Fibroblast of mammary gland (primary cell): Measurements from ENCODE around the gene RAB11FIP5.

ENCODE experiments used
- DNase-seq: peaks from one replicate; pipeline ENCODE4 v3.0.0-alpha.2; 2010; ENCODE audit warnings: low read depth
- H3K4me3 ChIP-seq: 2 replicates; pipeline ENCODE4 v1.5.1; 2011; ENCODE audit warnings: low read depth, mild to moderate bottlenecking, low read length, moderate library complexity; ENCODE audit not compliant: control insufficient read depth
- CTCF ChIP-seq: conservative IDR thresholded peaks from 2 replicates; pipeline ENCODE4 v1.5.1; 2011; ENCODE audit warnings: low read depth, low read length, inconsistent platforms; ENCODE audit not compliant: control insufficient read depth, insufficient read depth

The RAB11FIP5 gene

GRCh38 chr2:73110168-73111072 is 2.3 kb downstream of the RAB11FIP5 start:
- peak overlapping the region; percentile 83 for H3K4me3 ChIP-seq
- peak; percentile 62 for DNase-seq
- no peak for TF ChIP-seq CTCF

DNA sequence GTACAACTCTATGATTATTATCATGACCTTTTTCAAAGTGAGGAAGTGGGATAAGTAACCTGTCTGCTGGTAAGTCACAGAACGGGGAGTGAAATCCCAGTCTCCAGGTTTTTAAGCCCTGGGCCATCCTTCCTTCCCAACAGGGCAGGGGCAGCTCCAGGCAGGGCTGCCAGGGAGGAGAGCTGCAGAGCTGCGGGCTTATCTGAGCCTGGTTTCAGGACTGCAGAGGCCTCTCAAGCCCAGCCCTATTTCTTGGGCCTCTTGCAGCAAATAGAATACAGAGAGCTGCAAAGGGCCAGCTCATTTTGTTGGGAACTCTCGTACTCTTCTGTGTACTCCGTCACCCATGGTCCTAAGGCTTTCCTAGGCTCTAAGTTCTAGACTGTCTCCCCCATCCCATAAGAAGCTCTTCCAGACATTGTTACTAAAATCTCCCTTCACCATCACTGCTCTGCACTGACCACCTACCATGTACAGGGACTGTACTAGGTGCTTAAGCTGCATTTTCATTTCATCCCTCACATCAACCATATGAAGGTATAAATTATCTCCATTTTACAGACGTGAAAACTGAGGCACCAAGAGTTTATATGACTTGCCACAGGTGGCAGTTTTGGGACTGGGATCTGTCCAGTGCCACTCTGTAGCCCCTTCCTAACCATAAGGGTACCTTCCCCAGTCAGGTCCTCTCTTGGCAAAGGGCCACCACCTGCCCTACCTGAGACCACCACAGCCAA is 3.1 kb downstream of the RAB11FIP5 start:
- no peak overlapping the region for H3K4me3 ChIP-seq
- DNase-seq, result no peak
- TF ChIP-seq CTCF, result no peak

DNA sequence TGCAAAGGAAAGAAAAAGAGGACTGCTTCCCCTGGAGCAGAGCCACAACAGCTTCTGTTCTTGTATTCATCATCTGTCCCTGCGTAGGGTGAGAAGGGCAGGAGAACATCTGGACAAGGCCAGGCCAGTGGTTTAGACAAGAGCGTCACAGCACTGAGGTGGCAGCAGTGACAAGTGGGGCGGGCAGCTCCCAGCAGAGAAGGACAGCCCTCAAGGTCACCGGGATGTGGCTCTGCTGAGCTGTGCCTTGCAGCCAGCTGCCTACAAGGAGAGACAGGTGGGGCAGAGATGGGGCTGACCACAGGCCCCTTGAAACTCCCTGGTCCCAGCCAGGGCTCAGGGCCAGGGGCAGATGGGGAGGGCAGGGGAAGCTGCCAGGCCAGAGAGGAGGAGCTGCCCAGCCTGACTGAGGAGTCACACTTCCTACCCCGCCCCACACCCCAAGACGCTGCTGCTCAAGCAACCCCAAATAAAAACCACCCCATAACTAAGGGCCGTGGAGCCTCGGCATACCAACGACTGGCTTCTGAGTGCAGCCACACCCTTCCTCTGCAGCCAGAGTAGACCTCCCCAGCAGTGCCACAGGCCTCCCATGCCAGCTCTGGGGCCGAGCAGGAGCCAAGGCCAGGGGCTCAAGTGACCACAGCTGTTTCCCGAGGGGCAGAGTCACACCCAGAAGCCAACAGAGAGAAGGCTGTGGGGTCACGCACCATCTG is 5.4 kb downstream of the RAB11FIP5 start:
- DNase-seq, result peak; percentile 62
- TF ChIP-seq CTCF, result no peak
- no peak overlapping the region for H3K4me3 ChIP-seq

DNA sequence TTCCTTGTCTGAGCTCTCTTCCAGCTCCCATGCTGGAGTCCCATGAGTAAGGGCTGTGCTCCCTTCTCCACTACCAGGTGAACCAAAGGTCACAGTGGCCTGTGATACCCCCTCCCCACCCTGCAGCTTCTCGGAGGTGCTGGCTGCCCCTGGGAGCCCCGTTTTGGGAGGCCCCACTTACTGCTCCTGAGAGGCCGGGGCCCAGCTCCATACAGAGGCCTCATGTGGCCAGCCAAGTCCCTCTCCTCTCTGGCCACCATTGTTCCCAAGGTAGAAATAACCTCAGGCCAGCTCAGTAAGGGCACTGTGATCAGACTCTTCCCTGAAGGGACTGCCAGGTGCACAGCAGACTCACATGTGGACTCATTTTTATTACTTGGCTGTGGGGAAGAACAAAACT is 6.0 kb downstream of the RAB11FIP5 start:
- H3K4me3 ChIP-seq, result no peak overlapping the region
- TF ChIP-seq CTCF, result no peak
- DNase-seq, result no peak

DNA sequence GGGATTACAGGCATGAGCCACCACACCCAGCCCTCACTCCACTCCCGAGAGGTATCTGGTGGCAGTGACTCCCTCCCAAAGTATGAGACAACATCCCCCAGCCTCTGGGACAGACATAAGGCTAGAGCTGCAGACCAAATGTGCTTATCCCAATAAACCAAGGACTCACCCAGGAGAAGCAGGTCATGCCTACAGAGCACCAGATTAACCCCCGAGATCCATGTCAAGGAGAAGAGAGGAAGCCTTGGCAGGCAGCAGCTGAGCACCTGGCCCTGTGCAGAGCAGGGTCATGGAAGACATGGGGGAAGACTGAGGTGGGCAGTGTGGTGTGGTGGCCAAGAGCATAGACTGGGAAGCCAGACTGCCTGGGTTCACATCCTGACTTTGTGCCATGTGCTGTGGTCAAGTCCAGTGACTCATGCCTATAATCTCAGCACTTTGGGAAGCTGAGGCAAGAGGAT is 7.2 kb downstream of the RAB11FIP5 start:
- DNase-seq, result peak; percentile 10
- no peak for TF ChIP-seq CTCF
- no peak overlapping the region for H3K4me3 ChIP-seq

DNA sequence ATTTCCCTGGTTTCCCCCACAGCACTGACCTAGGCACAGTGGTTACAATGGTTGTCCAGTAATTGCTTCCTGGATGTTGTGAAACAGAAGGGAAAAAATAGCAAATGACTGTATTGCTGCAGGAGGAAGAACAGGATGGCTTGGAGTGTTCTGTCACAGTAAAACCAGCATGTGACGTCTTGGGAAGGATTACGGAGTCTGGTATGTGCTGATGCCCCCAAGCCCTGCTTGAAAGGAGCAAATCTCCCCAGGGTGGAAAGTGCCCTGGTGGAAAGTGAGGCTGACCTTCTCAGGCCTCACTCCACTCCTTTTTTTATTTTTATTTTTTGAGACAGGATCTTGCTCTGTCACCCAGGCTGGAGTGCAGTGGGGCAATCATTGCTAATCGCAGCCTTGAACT is 7.8 kb downstream of the RAB11FIP5 start:
- TF ChIP-seq CTCF, result no peak
- H3K4me3 ChIP-seq, result no peak overlapping the region
- DNase-seq, result no peak
